Endometrial microvascular endothelial cells (primary cell): Measurements from ENCODE around the gene FXYD7. TPM values are rescaled to one million over a fixed set of nuclear protein-coding genes. Genes with fewer than 3 reads are reported as not detected.

ENCODE experiments used
- in situ Hi-C: cut with HindIII; loops from 2 replicates; pipeline ENCODE4 v1.10.0; 2017; ENCODE audit warnings: low sequenced_read_pairs, low pct_unique_long_range_greater_than_20kb; ENCODE audit errors: inconsistent ontology term
- total RNA-seq: library from RNA; depleted of rRNA; stranded (reverse); fragments of >200 nt; gene quantifications from one replicate; pipeline ENCODE4 v1.2.3, GENCODE V29; 2015; ENCODE audit errors: inconsistent ontology term

Gene FXYD7
- total RNA-seq, 1 donor from 2014 or later: not detected

GRCh38 chr19:35155981-35156672 lies 13.1 kb downstream of the FXYD7 start:
- in situ Hi-C loops: no loop called here

DNA sequence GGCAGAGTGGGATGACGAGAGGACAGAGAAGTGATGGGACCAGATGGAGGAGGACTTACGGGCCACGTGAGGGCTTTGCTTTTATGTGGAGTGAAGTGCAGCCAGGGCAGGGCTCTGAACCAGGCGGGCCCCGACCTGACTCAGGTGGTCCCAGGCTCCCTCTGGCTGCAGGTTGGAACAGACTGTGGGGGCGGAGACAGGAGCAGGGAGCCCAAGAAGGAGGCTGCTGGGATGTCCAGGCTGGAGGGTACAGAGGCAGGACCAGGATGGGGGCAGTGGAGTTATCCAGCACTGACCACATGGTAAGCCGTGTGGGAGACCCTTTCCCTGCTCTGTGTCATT lies 13.6 kb downstream of the FXYD7 start:
- in situ Hi-C loops: no loop called here

DNA sequence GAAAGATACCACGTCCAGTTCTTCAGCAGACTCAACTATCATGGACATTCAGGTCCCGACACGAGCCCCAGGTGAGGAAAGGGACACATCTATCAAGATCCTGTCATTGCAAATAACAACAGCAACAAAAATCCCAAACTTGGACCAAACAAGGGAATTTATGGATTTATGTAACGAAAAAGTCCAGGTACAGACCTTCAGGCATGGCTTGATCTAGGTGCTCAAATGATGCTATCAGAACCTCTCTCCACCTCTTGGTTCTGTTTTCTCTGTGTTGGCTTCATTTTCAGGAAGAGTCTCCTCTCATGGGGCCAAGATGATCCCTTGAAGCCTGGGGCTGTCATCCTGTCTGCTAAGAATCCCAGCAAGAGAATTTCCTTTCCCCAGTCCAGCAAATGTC lies 14.4 kb downstream of the FXYD7 start:
- in situ Hi-C loops: no loop called here

DNA sequence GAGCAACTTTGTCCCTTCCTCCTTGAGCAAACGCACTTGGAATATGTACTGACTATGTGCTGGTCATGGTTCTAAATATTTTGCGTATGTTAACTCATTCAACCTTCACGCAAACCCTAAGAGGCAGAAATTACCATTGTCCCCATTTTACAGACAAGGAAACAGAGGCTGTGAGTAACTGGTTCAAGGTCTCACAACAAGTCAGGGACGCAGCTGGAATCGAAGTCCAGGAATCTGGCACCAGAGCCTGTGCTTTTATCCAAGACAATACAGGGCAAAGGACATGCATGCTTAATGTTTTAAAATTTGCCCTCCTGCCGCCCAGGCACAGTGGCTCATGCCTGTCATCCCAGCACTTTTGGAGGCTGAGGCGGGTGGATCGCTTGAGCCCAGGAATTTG lies 16.6 kb downstream of the FXYD7 start:
- in situ Hi-C loops: no loop called here

DNA sequence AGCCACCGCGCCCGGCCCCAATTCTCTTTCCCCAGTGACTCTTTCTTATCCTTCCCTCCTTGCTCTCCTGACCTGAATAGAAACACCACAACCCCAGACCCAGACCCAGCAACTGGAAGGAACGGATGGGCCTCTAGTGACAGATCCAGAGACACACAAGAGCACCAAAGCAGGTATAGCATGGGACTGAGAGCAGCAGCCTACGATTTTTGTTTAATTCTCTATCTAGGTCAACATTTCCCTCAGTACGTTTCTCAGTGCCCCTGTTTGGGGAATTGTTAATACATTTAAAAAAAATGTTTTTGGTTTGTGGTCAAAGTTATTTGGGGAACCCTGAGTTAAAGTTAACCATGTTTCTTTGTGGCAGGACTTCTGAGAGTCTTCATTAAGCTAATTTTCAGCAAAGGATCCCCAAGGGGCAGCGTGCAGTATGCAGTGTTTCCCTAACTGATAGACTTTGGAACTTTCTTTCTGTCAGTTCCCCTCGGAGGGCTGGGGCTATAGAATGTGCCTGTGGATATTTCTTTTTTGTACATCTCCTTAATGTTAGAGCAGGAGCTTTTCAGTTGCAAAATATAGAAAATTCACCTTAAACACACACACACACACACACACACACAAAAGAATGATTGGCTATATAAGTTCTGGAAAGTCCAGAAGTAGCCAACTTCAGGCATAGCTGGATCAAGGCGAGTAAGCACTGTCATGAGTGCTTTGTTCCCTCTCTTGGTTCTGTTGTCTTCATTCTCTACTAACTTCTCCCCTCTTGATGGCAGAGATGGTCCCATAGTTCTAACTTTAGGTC lies 17.8 kb downstream of the FXYD7 start:
- in situ Hi-C loops: no loop called here

GRCh38 chr19:35161434-35161743 lies 18.3 kb downstream of the FXYD7 start:
- in situ Hi-C loops: no loop called here

- in situ Hi-C loops: no loop called here
Measured at GRCh38 chr19:35162471-35163326, 19.6 kb downstream of the FXYD7 start.

- in situ Hi-C loops: no loop called here
Measured at GRCh38 chr19:35164418-35164817, 21.4 kb downstream of the FXYD7 start.

DNA sequence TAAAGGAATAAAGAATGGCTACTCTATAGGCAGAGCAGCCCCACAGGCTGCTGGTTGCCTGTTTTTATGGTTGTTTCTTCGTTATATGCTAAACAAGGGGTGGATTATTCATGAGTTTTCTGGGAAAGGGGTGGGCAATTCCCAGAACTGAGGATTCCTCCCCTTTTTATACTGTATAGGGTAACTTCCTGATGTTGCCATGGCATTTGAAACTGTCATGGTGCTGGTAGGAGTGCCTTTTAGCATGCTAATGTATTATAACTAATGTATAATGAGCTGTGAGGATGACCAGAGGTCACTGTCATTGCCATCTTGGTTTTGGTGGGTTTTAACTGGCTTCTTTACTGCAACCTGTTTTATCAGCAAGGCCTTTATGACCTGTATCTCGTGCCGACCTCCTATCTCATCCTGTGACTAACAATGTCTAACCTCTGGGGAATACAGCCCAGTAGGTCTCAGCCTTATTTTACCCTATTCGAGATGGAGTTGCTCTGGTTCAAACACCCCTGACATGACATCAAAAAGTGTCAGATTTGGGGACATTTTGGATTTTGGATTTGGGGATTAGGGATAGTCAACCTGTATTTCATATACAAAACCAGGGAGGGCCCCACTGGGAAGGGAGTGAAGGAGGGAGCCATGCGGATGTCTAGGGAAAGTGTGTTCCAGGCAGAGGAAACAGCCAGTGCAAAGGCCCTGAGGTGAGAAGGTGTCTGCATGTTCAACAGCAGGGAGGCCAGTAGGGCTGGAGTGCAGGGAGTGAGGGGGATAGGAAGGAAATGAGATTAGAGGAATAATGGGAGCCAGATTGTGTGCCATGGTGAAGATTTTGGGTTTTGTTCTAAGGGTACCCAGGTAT lies 22.4 kb downstream of the FXYD7 start:
- in situ Hi-C loops: no loop called here

DNA sequence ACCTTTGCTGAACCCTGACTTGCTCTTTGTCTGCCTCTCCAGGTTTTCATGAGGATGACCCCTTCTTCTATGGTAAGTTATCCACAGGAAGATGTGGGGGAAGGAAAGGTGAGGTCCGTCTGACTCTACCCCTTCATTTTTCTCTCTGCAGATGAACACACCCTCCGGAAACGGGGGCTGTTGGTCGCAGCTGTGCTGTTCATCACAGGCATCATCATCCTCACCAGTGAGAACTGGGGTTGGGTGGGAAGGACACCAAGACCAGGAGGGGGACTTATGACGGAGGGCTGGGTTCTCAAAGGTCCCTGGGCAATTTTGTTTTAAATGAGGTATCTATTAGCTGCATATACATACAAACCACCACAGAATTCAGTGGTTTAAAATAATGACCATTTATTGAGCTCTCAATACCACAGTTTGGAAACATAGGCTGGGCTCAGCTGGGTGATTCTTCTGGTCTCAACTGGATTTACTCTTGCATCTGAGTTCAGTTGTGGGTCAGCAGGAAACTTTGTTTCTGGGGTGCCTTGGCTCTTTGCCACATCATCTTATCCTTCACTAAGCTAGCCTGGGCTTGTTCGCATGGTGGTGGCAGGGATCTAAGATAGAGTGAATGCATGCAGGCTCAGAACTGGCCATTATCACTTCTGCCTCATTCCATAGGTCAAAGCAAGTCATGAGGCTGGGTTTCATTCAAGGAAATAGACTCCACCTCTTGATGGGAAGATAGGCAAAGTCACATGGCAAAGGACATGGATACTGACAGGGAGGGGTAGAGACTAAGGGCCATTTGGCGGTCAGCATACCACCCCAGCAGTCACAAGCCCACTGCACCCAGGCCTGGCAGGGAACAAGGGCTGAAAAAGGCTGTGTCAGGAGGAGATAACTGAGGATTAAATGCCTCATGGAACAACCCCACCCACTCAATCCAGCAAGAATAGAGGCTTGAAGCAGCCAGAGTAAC lies 23.3 kb downstream of the FXYD7 start:
- in situ Hi-C loops: no loop called here

GRCh38 chr19:35167251-35168119 lies 24.4 kb downstream of the FXYD7 start:
- in situ Hi-C loops: no loop called here

DNA sequence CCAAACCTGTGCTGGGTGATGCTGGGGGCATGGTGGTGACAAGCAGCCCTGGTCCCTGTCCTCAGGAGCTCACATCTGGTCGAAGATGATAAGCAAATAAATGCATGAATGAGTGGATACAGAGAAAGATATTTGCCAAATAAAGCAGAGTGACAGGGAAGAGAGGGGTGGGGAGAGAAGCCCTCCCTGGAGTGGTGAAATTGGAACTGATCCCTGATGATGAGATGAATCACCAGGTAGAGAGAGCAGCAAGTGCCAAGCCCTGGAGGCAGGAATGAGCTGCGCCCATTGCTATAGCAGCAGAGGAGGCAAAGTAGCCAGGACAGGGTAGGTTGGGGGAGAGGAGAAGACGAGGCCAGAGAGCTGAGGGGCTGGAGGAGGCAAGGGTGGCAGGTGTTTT lies 25.1 kb downstream of the FXYD7 start:
- in situ Hi-C loops: no loop called here

GRCh38 chr19:35169221-35169995 lies 26.4 kb downstream of the FXYD7 start:
- in situ Hi-C loops: no loop called here

- in situ Hi-C loops: no loop called here
Measured at GRCh38 chr19:35170359-35171061, 27.5 kb downstream of the FXYD7 start.

- in situ Hi-C loops: no loop called here
Measured at GRCh38 chr19:35171730-35172129, 28.7 kb downstream of the FXYD7 start.

- in situ Hi-C loops: no loop called here
Measured at GRCh38 chr19:35174226-35174625, 31.2 kb downstream of the FXYD7 start.
